HFF-Myc (cell line): ENCODE data around the gene KIF20B.

Experiments
- DNase-seq: peaks from one replicate; pipeline ENCODE4 v3.0.0-alpha.2; 2011; ENCODE audit warnings: low read depth; ENCODE audit errors: extremely low read depth
- H3K4me3 ChIP-seq: replicated peaks from 2 replicates; pipeline ENCODE4 v1.5.1; 2011; ENCODE audit warnings: low read depth, mild to moderate bottlenecking, control low read depth, low read length
- CTCF ChIP-seq: IDR thresholded peaks from 2 replicates; pipeline ENCODE4 v1.5.1; 2012; ENCODE audit warnings: mild to moderate bottlenecking, low read depth, low read length, control low read depth; ENCODE audit errors: missing control alignments

Gene KIF20B

GRCh38 chr10:89684604-89685003 lies 16.8 kb upstream of the KIF20B start:
- no peak for DNase-seq
- no peak for TF ChIP-seq CTCF
- no peak overlapping the region for H3K4me3 ChIP-seq

GRCh38 chr10:89685936-89686335 lies 15.5 kb upstream of the KIF20B start:
- TF ChIP-seq CTCF: no peak
- H3K4me3 ChIP-seq: no peak overlapping the region
- DNase-seq: no peak

- TF ChIP-seq CTCF: no peak
- DNase-seq: no peak
- no peak overlapping the region for H3K4me3 ChIP-seq
Measured at GRCh38 chr10:89690027-89690426, 11.4 kb upstream of the KIF20B start.

GRCh38 chr10:89692416-89692815 lies 9.0 kb upstream of the KIF20B start:
- no peak for DNase-seq
- no peak overlapping the region for H3K4me3 ChIP-seq
- TF ChIP-seq CTCF: no peak

GRCh38 chr10:89693176-89693575 lies 8.2 kb upstream of the KIF20B start:
- TF ChIP-seq CTCF: no peak
- no peak overlapping the region for H3K4me3 ChIP-seq
- no peak for DNase-seq

GRCh38 chr10:89695307-89695706 lies 6.1 kb upstream of the KIF20B start:
- TF ChIP-seq CTCF: no peak
- no peak for DNase-seq
- no peak overlapping the region for H3K4me3 ChIP-seq

- no peak overlapping the region for H3K4me3 ChIP-seq
- no peak for DNase-seq
- no peak for TF ChIP-seq CTCF
Measured at GRCh38 chr10:89697946-89698345, 3.4 kb upstream of the KIF20B start.
